OCI-LY3 (cell line): ENCODE results near the gene TRAF4.

ENCODE experiments used
- CTCF ChIP-seq: fragments of 200-600, 300-600 bp; sonication (generic); IDR thresholded peaks from 2 replicates; pipeline ENCODE4 v1.5.1; 2014; ENCODE audit warnings: antibody characterized with exemption, low read length, low read depth
- EZH2phosphoT487 ChIP-seq: fragments of 200-600 bp; shearing (Covaris generic); IDR thresholded peaks from 2 replicates; pipeline ENCODE4 v1.6.1; 2018; ENCODE audit warnings: antibody characterized with exemption, mixed run types, low read depth

GRCh38 chr17:28703552-28704218 lies 40.1 kb upstream of the TRAF4 start:
- TF ChIP-seq CTCF, result no peak
- no peak for TF ChIP-seq EZH2phosphoT487
